Spleen (tissue), 11 donors: ENCODE results near the gene BPI. TPM values are rescaled to one million over a fixed set of nuclear protein-coding genes. Genes with fewer than 3 reads are reported as not detected.

ENCODE experiments used
- DNase-seq: peaks from one replicate; pipeline ENCODE4 v3.0.0-alpha.2; 2020
- H3K27ac ChIP-seq, 8 donors: fragments of 200-600 bp; sonication (generic) in 7 of 8; 1 replicate in 4 of 8; 2 replicates in 4 of 8; pipeline versions ENCODE4 v1.5.0 to v1.8.0; 2016 to 2021; ENCODE audit warnings: inconsistent platforms in 4 of 8, mild to moderate bottlenecking in 4 of 8, moderate library complexity in 1 of 8
- H3K27me3 ChIP-seq, 7 donors: fragments of 200-600 bp; sonication (generic) in 6 of 7; replicated peaks in 1 of 7; 1 replicate in 4 of 7; 2 replicates in 3 of 7; pipeline versions ENCODE4 v1.5.0 to v1.8.0; 2016 to 2021; ENCODE audit warnings: inconsistent platforms in 3 of 7, mild to moderate bottlenecking in 1 of 7
- H3K36me3 ChIP-seq, 6 donors: fragments of 200-600 bp; sonication (generic) in 5 of 6; 1 replicate in 4 of 6; 2 replicates in 2 of 6; pipeline versions ENCODE4 v1.5.0 to v1.8.0; 2016 to 2021; ENCODE audit warnings: inconsistent platforms in 2 of 6
- H3K4me1 ChIP-seq, 6 donors: fragments of 200-600 bp; sonication (generic) in 5 of 6; 1 replicate in 3 of 6; 2 replicates in 3 of 6; pipeline versions ENCODE4 v1.5.0 to v1.8.0; 2016 to 2021; ENCODE audit warnings: inconsistent platforms in 3 of 6
- H3K4me3 ChIP-seq, 8 donors: fragments of 200-600 bp; sonication (generic) in 7 of 8; 1 replicate in 4 of 8; 2 replicates in 4 of 8; pipeline versions ENCODE4 v1.5.0 to v1.8.0; 2016 to 2021; ENCODE audit warnings: inconsistent platforms in 4 of 8, mild to moderate bottlenecking in 4 of 8, moderate library complexity in 2 of 8
- H3K9me3 ChIP-seq, 8 donors: fragments of 200-600 bp; sonication (generic) in 7 of 8; 1 replicate in 4 of 8; 2 replicates in 4 of 8; pipeline versions ENCODE4 v1.5.0 to v1.8.0; 2016 to 2021; ENCODE audit warnings: inconsistent platforms in 4 of 8
- CTCF ChIP-seq, 11 experiments: fragments of 200-600 bp in 7 of 11; fragments of 450-650 bp in 4 of 11; sonication (generic) in 4 of 11; IDR thresholded peaks in 8 of 11; conservative IDR thresholded peaks in 3 of 11; 1 replicate in 7 of 11; 2 replicates in 4 of 11; pipeline versions ENCODE4 v1.4.0 to v1.8.0; 2016 to 2021; ENCODE audit warnings: antibody characterized with exemption in 11 of 11, inconsistent platforms in 4 of 11, mild to moderate bottlenecking in 1 of 11
- POLR2A ChIP-seq, 3 donors: fragments of 450-650 bp; IDR thresholded peaks; one replicate each; pipeline ENCODE4 v1.5.1; 2017; ENCODE audit warnings: antibody characterized with exemption in 3 of 3, mild to moderate bottlenecking in 1 of 3
- POLR2AphosphoS5 ChIP-seq, 3 donors: sonication (generic); formaldehyde crosslinking; IDR thresholded peaks; one replicate each; pipeline ENCODE4 v1.5.1; 2017; ENCODE audit warnings: antibody characterized with exemption in 3 of 3
- WGBS, 5 donors: extraction: QIAGEN DNeasy Blood & Tissue Kit in 3 of 5; methylation state at CpG; one replicate each; pipeline versions ENCODE4 v1.1.5 to v1.1.7; 2013 to 2018; 5-methylcytosine and 5-hydroxymethylcytosine counted together
- intact Hi-C: fragments of 100-400 bp; cut with DNase I; formaldehyde crosslinking; loops from one replicate; pipeline ENCODE4 v1.15.0; 2023; ENCODE audit warnings: low total_unique reads
- polyA plus RNA-seq, 3 donors: library from polyadenylated mRNA; stranded (reverse); fragments of 200-250 nt; gene quantifications; one replicate each; pipeline ENCODE4 v1.2.1, GENCODE V29; 2013
- total RNA-seq, 7 donors: library from RNA; depleted of rRNA in 3 of 7; stranded (reverse); fragments of >200 nt in 3 of 7; fragmentation: NEBNext Ultra II Directional in 4 of 7; extraction: Animal tissue kit (Norgen Biotek cat#: 25700) in 4 of 7; gene quantifications; one replicate each; pipeline versions ENCODE4 v1.1.0 to v1.2.1, GENCODE V29; 2016 to 2021
- donor health status: healthy with polysubstance abuse.
- donor health status: DM: no; HTN: no; CAD: no; lungs with moderate emphysema.
- donor health status: DM: no; HTN: no; CAD: no.
- donor health status: Bipolar disorder and iron deficiency.
- donor health status: healthy.
- donor health status: DM: no; HTN: no; CAD: no.
- donor health status: DM: yes; HTN: yes; CAD: no.

The BPI gene
- total and polyA plus RNA-seq, 10 donors: 1.1 to 49.4 (median 4.3) TPM

GRCh38 chr20:38290829-38291814 is 12.8 kb upstream of the BPI start:
- Histone ChIP-seq H3K9me3 (no peaks in the 10 kb centered on the region), H3K27ac (peak overlapping the region in 4 of 8 donors; percentile 10 to 69 (median 18)), H3K27me3 (peaks cover 0 to 20% (median 0%) of the 10 kb centered on the region in 7 donors), H3K4me3 (no peak overlapping the region), H3K4me1 (peaks cover 0 to 72% (median 11%) of the 10 kb centered on the region in 6 donors), H3K36me3 (no peaks in the 10 kb centered on the region)
- 50 to 64% (median 54%) methylated on average over 20 to 21 of the region's 21 CpGs for WGBS, 5 donors
- intact Hi-C loops: no loop called here
- TF ChIP-seq CTCF (IDR thresholded peaks at IDR 0.05 in 8 of 11, conservative IDR thresholded peaks at IDR 0.05 in 3 of 11) (peak in 4 of 11 experiments; percentile 18 to 31 (median 25)), POLR2A (IDR thresholded peaks at IDR 0.05) (no peak)
- DNase-seq: no peak

GRCh38 chr20:38291966-38292365 is 12.0 kb upstream of the BPI start:
- peak overlapping the region in 3 of 8 donors; percentile 10 to 69 (median 21) for H3K27ac ChIP-seq
- DNase-seq: no peak
- peaks cover 0 to 73% (median 11%) of the 10 kb centered on the region in 6 donors for H3K4me1 ChIP-seq
- TF ChIP-seq POLR2A (IDR thresholded peaks at IDR 0.05): no peak
- no peak for TF ChIP-seq POLR2AphosphoS5 (IDR thresholded peaks at IDR 0.05)
- TF ChIP-seq CTCF (IDR thresholded peaks at IDR 0.05 in 8 of 11, conservative IDR thresholded peaks at IDR 0.05 in 3 of 11): no peak
- peaks cover 0 to 20% (median 0%) of the 10 kb centered on the region in 7 donors for H3K27me3 ChIP-seq
- no peaks in the 10 kb centered on the region for H3K9me3 ChIP-seq
- no peaks in the 10 kb centered on the region for H3K36me3 ChIP-seq
- intact Hi-C loops: no loop called here
- 32 to 46% (median 33%) methylated on average over 3 of the region's 3 CpGs for WGBS, 5 donors
- H3K4me3 ChIP-seq: no peak overlapping the region

GRCh38 chr20:38293491-38294065 is 10.4 kb upstream of the BPI start:
- intact Hi-C loops: no loop called here
- H3K4me3 ChIP-seq: no peak overlapping the region
- WGBS, 5 donors: 53 to 81% (median 67%) methylated on average over 7 of the region's 7 CpGs
- TF ChIP-seq POLR2AphosphoS5 (IDR thresholded peaks at IDR 0.05): no peak
- no peak for TF ChIP-seq POLR2A (IDR thresholded peaks at IDR 0.05)
- no peak for TF ChIP-seq CTCF (IDR thresholded peaks at IDR 0.05 in 8 of 11, conservative IDR thresholded peaks at IDR 0.05 in 3 of 11)
- no peaks in the 10 kb centered on the region for H3K9me3 ChIP-seq
- peak overlapping the region in 6 of 8 donors; percentile 28 to 69 (median 40) for H3K27ac ChIP-seq
- H3K4me1 ChIP-seq: peaks cover 0 to 63% (median 6%) of the 10 kb centered on the region in 6 donors
- H3K27me3 ChIP-seq: peaks cover 0 to 20% (median 0%) of the 10 kb centered on the region in 7 donors
- H3K36me3 ChIP-seq: no peaks in the 10 kb centered on the region
- no peak for DNase-seq
